ENCODE data around the gene HBB.

HBB gene

GRCh38 chr11:5226732-5227310 is at the start of gene HBB:
HBB (minus strand) TSS chr11:5227071; CDS start chr11:5227021, 50 bp downstream.
- Histone ChIP-seq H3K9me3 (ENCODE audit: insufficient read depth, low read length, severe bottlenecking) (no peaks in the 10 kb centered on the region), H3K27ac (ENCODE audit: low read length) (no peak within 1 kb of the TSS), H4K20me1 (ENCODE audit: insufficient read depth, low read length) (no peaks in the 10 kb centered on the region), H3K27me3 (ENCODE audit: insufficient read depth, low read length, poor library complexity) (peaks cover 3% of the 10 kb centered on the region), H3K79me2 (ENCODE audit: insufficient read depth, low read length) (no peaks in the 10 kb centered on the region), H3K4me3 (ENCODE audit: low read depth in 1 of 2, low read length in 2 of 2) (no peak within 1 kb of the TSS), H3K4me2 (ENCODE audit: insufficient read depth, low read length) (no peak within 1 kb of the TSS), H3K9ac (ENCODE audit: low read depth, low read length) (no peak within 1 kb of the TSS), H3K36me3 (ENCODE audit: insufficient read depth, low read length) (no peaks in the 10 kb centered on the region), H2AFZ (ENCODE audit: low read depth, low read length) (no peak within 1 kb of the TSS), H3K4me1 (ENCODE audit: insufficient read depth, low read length) (no peaks in the 10 kb centered on the region)
- DNase-seq = no peak
- TF ChIP-seq CTCF (IDR thresholded peaks at IDR 0.05; ENCODE audit: borderline replicate concordance, extremely low read depth, low read length, poor library complexity, severe bottlenecking) (no peak), EZH2 (IDR thresholded peaks at IDR 0.05; ENCODE audit: borderline replicate concordance, low read depth, low read length, severe bottlenecking) (no peak)
- no peak for ATAC-seq (ENCODE audit: insufficient read depth, low read depth)

- H3K4me1 ChIP-seq (ENCODE audit: insufficient read depth, low read length) = no peaks in the 10 kb centered on the region
- H2AFZ ChIP-seq (ENCODE audit: low read depth, low read length) = no peak overlapping the region
- no peak overlapping the region for H3K4me2 ChIP-seq (ENCODE audit: insufficient read depth, low read length)
- TF ChIP-seq CTCF (IDR thresholded peaks at IDR 0.05; ENCODE audit: borderline replicate concordance, extremely low read depth, low read length, poor library complexity, severe bottlenecking) (no peak), EZH2 (IDR thresholded peaks at IDR 0.05; ENCODE audit: borderline replicate concordance, low read depth, low read length, severe bottlenecking) (no peak)
- DNase-seq = no peak
- ATAC-seq (ENCODE audit: insufficient read depth, low read depth) = no peak
- H4K20me1 ChIP-seq (ENCODE audit: insufficient read depth, low read length) = no peaks in the 10 kb centered on the region
- H3K27me3 ChIP-seq (ENCODE audit: insufficient read depth, low read length, poor library complexity) = peaks cover 6% of the 10 kb centered on the region
- H3K9ac ChIP-seq (ENCODE audit: low read depth, low read length) = no peak overlapping the region
- H3K79me2 ChIP-seq (ENCODE audit: insufficient read depth, low read length) = no peaks in the 10 kb centered on the region
- H3K36me3 ChIP-seq (ENCODE audit: insufficient read depth, low read length) = no peaks in the 10 kb centered on the region
- no peaks in the 10 kb centered on the region for H3K9me3 ChIP-seq (ENCODE audit: insufficient read depth, low read length, severe bottlenecking)
- no peak overlapping the region for H3K4me3 ChIP-seq (ENCODE audit: low read depth in 1 of 2, low read length in 2 of 2)
- H3K27ac ChIP-seq (ENCODE audit: low read length) = no peak overlapping the region
Measured at GRCh38 chr11:5275369-5276110, 48.7 kb upstream of the HBB start.

GRCh38 chr11:5274395-5274794 is 47.5 kb upstream of the HBB start:
- DNase-seq = no peak
- Histone ChIP-seq H3K4me3 (ENCODE audit: low read depth in 1 of 2, low read length in 2 of 2) (no peak overlapping the region), H3K36me3 (ENCODE audit: insufficient read depth, low read length) (no peaks in the 10 kb centered on the region), H3K4me1 (ENCODE audit: insufficient read depth, low read length) (no peaks in the 10 kb centered on the region), H3K4me2 (ENCODE audit: insufficient read depth, low read length) (no peak overlapping the region), H2AFZ (ENCODE audit: low read depth, low read length) (no peak overlapping the region), H3K9me3 (ENCODE audit: insufficient read depth, low read length, severe bottlenecking) (no peaks in the 10 kb centered on the region), H3K9ac (ENCODE audit: low read depth, low read length) (no peak overlapping the region), H3K27ac (ENCODE audit: low read length) (no peak overlapping the region), H3K79me2 (ENCODE audit: insufficient read depth, low read length) (no peaks in the 10 kb centered on the region), H4K20me1 (ENCODE audit: insufficient read depth, low read length) (no peaks in the 10 kb centered on the region), H3K27me3 (ENCODE audit: insufficient read depth, low read length, poor library complexity) (peaks cover 6% of the 10 kb centered on the region)
- no peak for ATAC-seq (ENCODE audit: insufficient read depth, low read depth)
- no peak for TF ChIP-seq CTCF (IDR thresholded peaks at IDR 0.05; ENCODE audit: borderline replicate concordance, extremely low read depth, low read length, poor library complexity, severe bottlenecking)
- no peak for TF ChIP-seq EZH2 (IDR thresholded peaks at IDR 0.05; ENCODE audit: borderline replicate concordance, low read depth, low read length, severe bottlenecking)

Measured in DND-41 (cell line).